Epithelial cell of esophagus (primary cell): Measurements from ENCODE around the gene SNPH.

Experiments
- DNase-seq: peaks from one replicate; pipeline ENCODE4 v3.0.0; 2010; ENCODE audit warnings: low read depth
- H3K4me3 ChIP-seq: 2 replicates; pipeline ENCODE4 v1.5.1; 2011; ENCODE audit warnings: mild to moderate bottlenecking, low read length, control low read depth
- TF ChIP-seq, protein P1 (sequence below): IDR thresholded peaks from 2 replicates; pipeline ENCODE4 v1.5.1; 2011; ENCODE audit warnings: low read depth, mild to moderate bottlenecking, low read length, control low read depth, inconsistent platforms; ENCODE audit not compliant: insufficient read depth; ENCODE audit errors: missing control alignments

Gene SNPH

DNA sequence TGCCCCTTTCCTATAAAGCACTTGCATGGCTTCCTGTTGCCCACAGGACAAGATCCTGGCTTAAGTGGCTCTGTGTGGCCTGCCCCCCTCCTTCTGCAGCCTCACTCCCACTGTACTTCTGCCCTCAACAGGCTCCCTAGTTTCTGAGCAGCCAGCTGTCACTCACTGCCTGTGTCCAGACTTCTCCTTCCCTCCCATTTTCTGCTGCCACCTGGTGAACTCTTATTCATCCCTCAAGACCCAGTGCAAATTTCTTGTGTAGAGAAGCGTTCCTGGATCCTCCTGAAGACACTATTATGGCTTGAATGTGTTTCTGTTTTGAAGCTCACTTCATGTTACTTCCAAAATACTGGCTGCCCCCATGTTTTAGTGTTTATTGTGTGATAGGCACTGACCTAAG lies 26.5 kb downstream of the SNPH start:
- H3K4me3 ChIP-seq: no peak overlapping the region
- TF ChIP-seq, protein P1, sequence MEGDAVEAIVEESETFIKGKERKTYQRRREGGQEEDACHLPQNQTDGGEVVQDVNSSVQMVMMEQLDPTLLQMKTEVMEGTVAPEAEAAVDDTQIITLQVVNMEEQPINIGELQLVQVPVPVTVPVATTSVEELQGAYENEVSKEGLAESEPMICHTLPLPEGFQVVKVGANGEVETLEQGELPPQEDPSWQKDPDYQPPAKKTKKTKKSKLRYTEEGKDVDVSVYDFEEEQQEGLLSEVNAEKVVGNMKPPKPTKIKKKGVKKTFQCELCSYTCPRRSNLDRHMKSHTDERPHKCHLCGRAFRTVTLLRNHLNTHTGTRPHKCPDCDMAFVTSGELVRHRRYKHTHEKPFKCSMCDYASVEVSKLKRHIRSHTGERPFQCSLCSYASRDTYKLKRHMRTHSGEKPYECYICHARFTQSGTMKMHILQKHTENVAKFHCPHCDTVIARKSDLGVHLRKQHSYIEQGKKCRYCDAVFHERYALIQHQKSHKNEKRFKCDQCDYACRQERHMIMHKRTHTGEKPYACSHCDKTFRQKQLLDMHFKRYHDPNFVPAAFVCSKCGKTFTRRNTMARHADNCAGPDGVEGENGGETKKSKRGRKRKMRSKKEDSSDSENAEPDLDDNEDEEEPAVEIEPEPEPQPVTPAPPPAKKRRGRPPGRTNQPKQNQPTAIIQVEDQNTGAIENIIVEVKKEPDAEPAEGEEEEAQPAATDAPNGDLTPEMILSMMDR: no peak
- DNase-seq: no peak

DNA sequence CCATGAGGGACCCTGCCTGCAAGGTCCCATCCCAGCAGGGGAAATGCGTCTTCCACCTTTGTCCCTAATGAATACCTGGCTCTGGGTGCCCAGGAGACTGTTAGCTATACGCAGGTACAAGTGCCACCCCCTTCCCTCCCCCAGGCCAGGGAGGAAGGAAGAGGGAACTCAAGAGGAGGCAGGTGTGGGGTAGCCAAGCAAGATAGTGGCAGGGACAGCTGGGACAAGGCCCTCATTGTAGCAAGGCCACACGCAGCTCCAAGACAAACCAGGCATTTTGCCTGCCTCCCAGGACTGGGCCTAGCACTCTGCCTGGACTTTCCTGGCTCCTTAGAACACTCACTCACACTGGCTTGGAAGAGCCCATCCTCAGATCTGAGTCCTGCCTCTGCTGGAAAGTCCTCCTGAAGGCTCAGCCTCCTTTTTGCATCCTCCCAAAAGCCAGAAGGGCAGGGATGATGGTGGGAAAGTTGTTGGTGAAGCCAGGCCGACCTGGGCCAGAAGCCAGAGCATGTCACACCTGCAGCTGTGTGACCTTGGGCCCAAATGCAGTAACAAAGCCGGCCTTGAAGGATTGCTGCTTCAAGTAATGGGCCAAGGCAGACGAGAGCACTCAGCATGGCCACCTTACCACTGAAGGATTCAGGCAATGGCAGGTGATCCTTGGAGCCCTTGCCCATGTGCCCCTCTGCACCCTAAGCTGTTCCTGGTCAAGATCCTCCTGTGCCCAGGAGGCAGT lies 27.7 kb downstream of the SNPH start:
- TF ChIP-seq, protein P1: no peak
- no peak for DNase-seq
- H3K4me3 ChIP-seq: no peak overlapping the region

DNA sequence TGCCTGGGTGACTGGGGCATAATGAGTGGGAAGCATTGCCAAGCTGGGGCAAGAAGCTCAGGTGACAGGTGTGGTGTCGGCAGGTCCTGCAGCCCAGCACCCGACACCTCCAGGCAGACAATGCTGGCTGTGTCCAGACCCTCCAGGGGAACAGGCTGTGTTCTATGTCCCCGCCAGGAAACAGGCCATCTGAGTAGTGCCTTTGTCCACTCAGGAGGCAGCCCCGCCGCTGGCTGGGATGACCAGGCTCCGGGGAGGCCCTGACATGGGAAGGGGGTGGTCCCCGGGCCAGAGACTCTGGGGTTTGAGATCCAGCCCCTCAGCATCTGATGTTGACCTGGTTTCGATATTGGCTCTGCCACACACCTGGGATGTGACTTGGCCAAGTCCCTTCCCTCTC lies 28.4 kb downstream of the SNPH start:
- H3K4me3 ChIP-seq: no peak overlapping the region
- DNase-seq: no peak
- TF ChIP-seq, protein P1: no peak

DNA sequence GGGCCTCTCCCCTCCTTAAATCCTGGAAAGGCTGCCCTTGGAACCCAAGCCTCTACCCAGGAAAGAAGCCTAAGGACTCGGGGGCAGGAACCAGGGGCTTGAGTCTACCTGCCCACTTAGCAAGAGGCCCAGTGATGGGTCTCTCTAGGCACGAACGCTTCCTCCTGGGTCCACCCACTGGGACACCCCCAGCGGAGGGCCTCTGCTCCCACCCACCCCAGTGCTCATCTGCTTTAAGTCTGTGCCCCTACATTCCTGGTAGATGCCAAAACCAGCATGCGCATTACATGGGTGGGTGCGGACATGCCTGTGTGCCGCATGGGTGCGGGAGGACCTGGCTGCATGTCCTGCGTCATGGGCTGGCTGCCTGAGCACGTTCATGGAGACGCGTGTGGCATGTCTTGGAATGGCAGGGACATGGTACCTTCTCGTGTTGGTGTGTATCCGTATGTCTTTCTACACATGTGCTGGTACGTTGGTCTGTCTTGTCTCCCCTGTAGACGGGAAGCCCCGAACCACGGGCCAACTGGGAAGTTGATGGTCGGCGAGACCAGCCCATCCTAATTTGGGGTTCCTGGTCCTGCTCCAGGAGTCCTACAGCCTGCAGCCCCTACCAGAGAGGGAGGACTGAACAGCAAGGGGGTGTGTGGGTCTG lies 29.3 kb downstream of the SNPH start:
- no peak for DNase-seq
- H3K4me3 ChIP-seq: no peak overlapping the region
- TF ChIP-seq, protein P1: no peak

DNA sequence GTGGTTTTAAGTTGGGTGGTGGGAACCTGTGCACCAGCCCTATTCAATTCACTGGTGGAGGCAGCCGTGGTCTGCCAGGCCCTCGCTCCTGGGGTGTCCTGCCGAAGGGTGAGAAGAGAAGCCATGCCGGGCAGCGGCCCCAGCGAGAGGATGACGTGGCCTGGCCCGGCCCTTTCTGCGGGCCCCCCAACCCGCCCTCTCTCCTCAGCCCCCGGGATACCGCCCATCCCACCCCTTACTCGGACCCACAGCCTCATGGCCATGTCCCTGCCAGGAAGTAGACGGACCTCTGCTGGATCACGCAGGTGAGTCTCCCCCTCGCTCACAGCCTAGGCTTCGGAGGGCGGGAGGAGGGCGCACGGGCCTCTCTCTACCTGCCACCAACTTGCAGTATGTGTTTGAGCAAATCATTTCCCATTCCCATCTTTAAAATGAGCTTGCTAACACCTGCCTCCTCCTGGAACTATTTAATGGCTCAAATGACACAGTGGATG lies 30.1 kb downstream of the SNPH start:
- no peak for DNase-seq
- TF ChIP-seq, protein P1: no peak
- H3K4me3 ChIP-seq: no peak overlapping the region

DNA sequence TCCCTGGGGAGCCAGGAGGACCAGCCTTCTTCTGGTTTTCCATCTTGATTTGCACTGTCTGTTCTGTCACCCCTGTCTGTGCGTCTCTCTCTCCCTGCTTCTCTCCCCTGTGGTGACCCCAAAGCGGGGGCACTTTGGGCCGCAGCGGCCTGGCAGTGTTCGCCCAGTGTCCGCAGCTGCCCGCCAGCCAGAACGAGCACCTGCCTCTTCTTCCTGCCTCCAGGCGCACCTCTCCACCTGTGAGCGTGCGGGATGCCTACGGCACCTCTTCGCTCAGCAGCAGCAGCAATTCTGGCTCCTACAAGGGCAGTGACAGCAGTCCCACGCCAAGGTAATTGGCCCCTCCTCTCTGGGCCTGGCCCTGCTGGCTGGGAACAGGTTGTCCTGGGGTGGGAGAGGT lies 30.8 kb downstream of the SNPH start:
- H3K4me3 ChIP-seq: no peak overlapping the region
- no peak for DNase-seq
- TF ChIP-seq, protein P1: no peak

DNA sequence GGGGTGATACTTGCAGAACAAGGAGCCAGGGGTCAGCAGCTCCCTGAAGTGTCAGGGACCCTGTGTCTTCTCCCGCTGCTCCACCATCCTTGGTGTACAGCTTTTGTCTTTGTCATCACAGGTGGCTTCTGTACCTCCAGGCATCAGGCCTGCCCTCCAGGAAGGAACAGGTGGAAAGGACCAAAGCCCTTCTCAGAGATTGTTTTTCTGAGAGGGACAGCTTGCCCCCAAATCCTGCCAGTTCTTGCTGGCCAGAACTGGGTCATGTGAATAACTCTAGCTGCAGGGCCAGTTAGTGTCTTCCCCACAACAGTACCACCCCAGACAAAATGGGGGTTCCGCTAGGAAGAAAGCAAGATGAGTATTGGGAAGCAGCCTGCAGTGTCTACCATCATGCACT lies 31.4 kb downstream of the SNPH start:
- H3K4me3 ChIP-seq: no peak overlapping the region
- no peak for DNase-seq
- TF ChIP-seq, protein P1: no peak
